GM21619 (cell line): Measurements from ENCODE around the gene ACTL6B.
"Not testable (repeated sequence)": the region's sequence is repeated elsewhere in the genome, so short reads cannot be mapped to it uniquely, and the experiment has no call there.

Experiments used
- ATAC-seq: cut with Tn5 transposase; IDR thresholded peaks from one replicate; pipeline ENCODE4 v1.9.1; 2021; ENCODE audit not compliant: unreplicated experiment

The ACTL6B gene

GRCh38 chr7:100671353-100672327 is 15.4 kb upstream of the ACTL6B start:
- ATAC-seq: no peak

- ATAC-seq: no peak
These were observed 13.8 kb upstream of the ACTL6B start for GRCh38 chr7:100670074-100670473.

GRCh38 chr7:100669106-100669505 is 12.9 kb upstream of the ACTL6B start:
- ATAC-seq: not testable (repeated sequence)

GRCh38 chr7:100668069-100668449 is 11.8 kb upstream of the ACTL6B start:
- ATAC-seq: no peak

GRCh38 chr7:100667331-100668068 is 11.3 kb upstream of the ACTL6B start:
- no peak for ATAC-seq

GRCh38 chr7:100665168-100665726 is 9.0 kb upstream of the ACTL6B start:
- no peak for ATAC-seq

- not testable (repeated sequence) for ATAC-seq
These were observed 6.0 kb upstream of the ACTL6B start for GRCh38 chr7:100662194-100662776.

GRCh38 chr7:100654908-100655831 is 1.1 kb downstream of the ACTL6B start:
- no peak for ATAC-seq

- ATAC-seq: no peak
These were observed 6.3 kb downstream of the ACTL6B start for GRCh38 chr7:100649826-100650565.

GRCh38 chr7:100642534-100642907 is 13.7 kb downstream of the ACTL6B start:
- ATAC-seq: no peak

- ATAC-seq: no peak
These were observed 14.3 kb downstream of the ACTL6B start for GRCh38 chr7:100641860-100642533.

- no peak for ATAC-seq
These were observed 14.8 kb downstream of the ACTL6B start, which contains the start of gene TFR2 for GRCh38 chr7:100641463-100641859. TFR2 (minus strand) TSS chr7:100641552; CDS start chr7:100641509, 43 bp downstream.

- ATAC-seq: no peak
These were observed 15.5 kb downstream of the ACTL6B start for GRCh38 chr7:100640517-100641440.

- no peak for ATAC-seq
These were observed 16.2 kb downstream of the ACTL6B start for GRCh38 chr7:100639995-100640516.

GRCh38 chr7:100632951-100633717 is 23.1 kb downstream of the ACTL6B start:
- ATAC-seq: no peak

- no peak for ATAC-seq
These were observed 26.2 kb downstream of the ACTL6B start for GRCh38 chr7:100630066-100630465.
